ENCODE data around the gene YPEL5. TPM values are rescaled to one million over a fixed set of nuclear protein-coding genes. Genes with fewer than 3 reads are reported as not detected.
"Not testable (repeated sequence)": the region's sequence is repeated elsewhere in the genome, so short reads cannot be mapped to it uniquely, and the experiment has no call there.

YPEL5 gene
- total RNA-seq, 4 donors from 2014 or later = 42.8 to 88.1 (median 80.5) TPM

- in situ Hi-C loops (cut with MboI; ENCODE audit: low pct_ligation_motif_present in 1 of 4, low pct_unique_long_range_greater_than_20kb in 1 of 4, low sequenced_read_pairs in 3 of 4) = no loop called here
- H3K27me3 ChIP-seq = no peaks in the 10 kb centered on the region
- H3K27ac ChIP-seq = no peak overlapping the region
- no peak for TF ChIP-seq POLR2A (IDR thresholded peaks at IDR 0.05)
- H3K9me3 ChIP-seq = no peaks in the 10 kb centered on the region
- intact Hi-C loops (cut with DNase I; ENCODE audit: low total_unique reads) = no loop called here
- DNase-seq = no peak
- no peaks in the 10 kb centered on the region for H3K36me3 ChIP-seq
- no peak overlapping the region for H3K4me3 ChIP-seq
- H3K4me1 ChIP-seq = peaks cover 0 to 9% (median 7%) of the 10 kb centered on the region in 4 donors
Measured at GRCh38 chr2:30141136-30141535, 5.7 kb upstream of the YPEL5 start.

GRCh38 chr2:30144260-30144659 is 2.5 kb upstream of the YPEL5 start:
- WGBS, 2 donors (ENCODE audit: low coverage in 1 of 2) = 81 to 86% methylated on average over 1 of the region's 1 CpG

GRCh38 chr2:30144951-30145350 is 1.9 kb upstream of the YPEL5 start:
- WGBS, 2 donors (ENCODE audit: low coverage in 1 of 2) = 81 to 100% methylated on average over 3 of the region's 3 CpGs
- in situ Hi-C loops (cut with MboI; ENCODE audit: low pct_ligation_motif_present in 1 of 4, low pct_unique_long_range_greater_than_20kb in 1 of 4, low sequenced_read_pairs in 3 of 4); intact Hi-C loops (cut with DNase I; ENCODE audit: low total_unique reads); H3K36me3 ChIP-seq; H3K27ac ChIP-seq; H3K27me3 ChIP-seq; H3K4me3 ChIP-seq; H3K9me3 ChIP-seq; DNase-seq: not testable (repeated sequence)
- peaks cover 8 to 30% (median 26%) of the 10 kb centered on the region in 4 donors for H3K4me1 ChIP-seq

More at GRCh38 chr2:30144260-30144659, 2.5 kb upstream of the YPEL5 start:
- in situ Hi-C loops (cut with MboI; ENCODE audit: low pct_ligation_motif_present in 1 of 4, low pct_unique_long_range_greater_than_20kb in 1 of 4, low sequenced_read_pairs in 3 of 4) = no loop called here
- Histone ChIP-seq H3K4me3 (no peak overlapping the region), H3K4me1 (peaks cover 3 to 23% (median 20%) of the 10 kb centered on the region in 4 donors), H3K27me3 (no peaks in the 10 kb centered on the region), H3K36me3 (peaks cover 0 to 7% (median 0%) of the 10 kb centered on the region in 4 donors), H3K27ac (no peak overlapping the region), H3K9me3 (no peaks in the 10 kb centered on the region)
- TF ChIP-seq POLR2AphosphoS5 (IDR thresholded peaks at IDR 0.05) = no peak
- no peak for TF ChIP-seq CTCF (IDR thresholded peaks at IDR 0.05)
- TF ChIP-seq EP300 (IDR thresholded peaks at IDR 0.05; ENCODE audit: low read depth) = no peak
- TF ChIP-seq POLR2A (IDR thresholded peaks at IDR 0.05) = no peak
- intact Hi-C loops (cut with DNase I; ENCODE audit: low total_unique reads) = no loop called here
- no peak for DNase-seq

- TF ChIP-seq POLR2A (IDR thresholded peaks at IDR 0.05) = no peak
- TF ChIP-seq POLR2AphosphoS5 (IDR thresholded peaks at IDR 0.05) = no peak
- no peak for TF ChIP-seq CTCF (IDR thresholded peaks at IDR 0.05)
- TF ChIP-seq EP300 (IDR thresholded peaks at IDR 0.05; ENCODE audit: low read depth) = no peak
- no peaks in the 10 kb centered on the region for H3K27me3 ChIP-seq
- H3K9me3 ChIP-seq = no peaks in the 10 kb centered on the region
- peak overlapping the region; percentile 19 to 53 (median 32) for H3K4me3 ChIP-seq
- DNase-seq = no peak
- in situ Hi-C loops (cut with MboI; ENCODE audit: low pct_ligation_motif_present in 1 of 4, low pct_unique_long_range_greater_than_20kb in 1 of 4, low sequenced_read_pairs in 3 of 4) = no loop called here
- H3K4me1 ChIP-seq = peaks cover 16 to 39% (median 36%) of the 10 kb centered on the region in 4 donors
- WGBS, 2 donors (ENCODE audit: low coverage in 1 of 2) = 38 to 42% methylated on average over 8 of the region's 8 CpGs
- intact Hi-C loops (cut with DNase I; ENCODE audit: low total_unique reads) = no loop called here
- peak overlapping the region; percentile 90 to 100 (median 100) for H3K27ac ChIP-seq
- H3K36me3 ChIP-seq = peaks cover 0 to 7% (median 0%) of the 10 kb centered on the region in 4 donors
Measured at GRCh38 chr2:30145826-30146336, 926 bp upstream of the YPEL5 start.

- H3K9me3 ChIP-seq = no peaks in the 10 kb centered on the region
- in situ Hi-C loops (cut with MboI; ENCODE audit: low pct_ligation_motif_present in 1 of 4, low pct_unique_long_range_greater_than_20kb in 1 of 4, low sequenced_read_pairs in 3 of 4) = no loop called here
- intact Hi-C loops (cut with DNase I; ENCODE audit: low total_unique reads) = no loop called here
- peak overlapping the region; percentile 94 to 100 (median 96) for H3K4me3 ChIP-seq
- no CpG with 5 or more reads among the region's 79 CpGs for WGBS, 2 donors (ENCODE audit: low coverage in 1 of 2)
- peaks cover 26 to 46% (median 42%) of the 10 kb centered on the region in 4 donors for H3K4me1 ChIP-seq
- no peaks in the 10 kb centered on the region for H3K27me3 ChIP-seq
- TF ChIP-seq CTCF (IDR thresholded peaks at IDR 0.05) (no peak), POLR2A (IDR thresholded peaks at IDR 0.05) (peak; percentile 5)
- DNase-seq = no peak
- peak overlapping the region; percentile 99 to 100 (median 100) for H3K27ac ChIP-seq
- H3K36me3 ChIP-seq = peaks cover 0 to 7% (median 0%) of the 10 kb centered on the region in 4 donors
Measured at GRCh38 chr2:30147196-30147714, 448 bp downstream of the YPEL5 start.

Data from transverse colon (tissue), 4 donors.